Measurements from ENCODE around the gene TCHP. TPM values are rescaled to one million over a fixed set of nuclear protein-coding genes. Genes with fewer than 3 reads are reported as not detected.
"Not testable (repeated sequence)": the region's sequence is repeated elsewhere in the genome, so short reads cannot be mapped to it uniquely, and the experiment has no call there.

TCHP gene
- total RNA-seq, 2 donors from 2014 or later, result 14.9 to 18.3 TPM

DNA sequence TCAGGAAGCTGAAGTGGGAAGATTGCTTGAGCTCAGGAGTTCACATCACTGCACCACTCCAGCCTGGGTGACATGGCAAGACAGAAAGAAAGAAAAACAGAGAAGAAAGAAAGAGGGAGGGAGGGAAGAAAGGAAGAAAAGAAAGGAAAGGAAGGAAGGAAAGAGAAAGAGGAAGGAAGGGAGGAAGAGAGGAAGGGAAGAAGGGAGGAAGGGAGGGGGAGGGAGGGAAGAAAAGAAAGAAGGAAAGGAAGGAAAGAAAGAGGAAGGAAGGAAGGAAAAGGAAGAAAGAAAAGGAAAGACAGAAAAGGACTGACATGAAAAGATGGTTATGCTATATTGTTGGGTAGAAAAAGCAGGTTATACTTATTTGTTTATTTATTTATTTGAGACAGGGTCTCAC lies 23.7 kb upstream of the TCHP start:
- Mint-ChIP-seq H3K27ac (peak overlapping the region in 1 of 2 donors; percentile 22), H3K9me3 (no peaks in the 10 kb centered on the region), H3K36me3 (no peaks in the 10 kb centered on the region)
- no peak for DNase-seq (ENCODE audit: low spot score in 2 of 2)
- no peak for ATAC-seq

DNA sequence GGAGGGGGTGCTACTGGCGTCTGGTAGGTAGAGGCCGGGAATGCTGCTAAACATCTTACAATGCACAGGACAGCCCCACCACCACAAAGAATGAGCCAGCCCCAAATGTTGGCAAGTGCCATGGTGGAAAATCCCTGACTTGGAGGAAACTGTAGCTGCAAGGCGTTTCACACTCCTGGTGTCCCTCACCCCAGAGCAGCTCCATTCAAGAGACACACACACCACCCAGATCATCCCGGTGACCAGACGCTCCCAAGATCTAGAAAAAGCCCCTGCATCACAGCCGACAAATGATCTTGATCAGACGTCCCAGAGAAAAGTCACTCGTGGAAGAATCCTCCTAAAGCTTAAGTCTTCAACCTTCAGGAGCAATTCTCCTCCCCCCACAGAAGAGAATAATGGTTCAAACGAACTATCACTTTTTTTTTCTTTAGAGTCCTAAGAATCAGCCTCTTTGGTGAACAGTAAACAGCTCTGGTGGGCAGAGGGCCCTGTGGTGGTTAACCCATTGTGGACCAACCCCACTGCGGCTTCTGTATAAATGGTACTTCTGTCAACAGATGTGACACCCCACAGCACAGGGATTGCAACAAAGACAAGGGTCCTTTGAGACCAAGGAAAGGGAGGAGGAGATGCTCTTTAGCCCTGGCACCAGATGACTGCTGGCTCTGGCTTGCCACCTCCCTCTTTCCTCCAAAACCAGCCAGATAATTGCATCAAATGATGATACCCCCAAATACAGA lies 22.4 kb upstream of the TCHP start:
- H3K27ac Mint-ChIP-seq, result no peak overlapping the region
- no peak for DNase-seq (ENCODE audit: low spot score in 2 of 2)
- ATAC-seq, result no peak
- no peaks in the 10 kb centered on the region for H3K36me3 Mint-ChIP-seq
- H3K9me3 Mint-ChIP-seq, result no peaks in the 10 kb centered on the region

GRCh38 chr12:109878247-109878625 lies 21.8 kb upstream of the TCHP start:
- Mint-ChIP-seq H3K36me3 (no peaks in the 10 kb centered on the region), H3K9me3 (no peaks in the 10 kb centered on the region), H3K27ac (no peak overlapping the region)
- no peak for DNase-seq (ENCODE audit: low spot score in 2 of 2)
- no peak for ATAC-seq

GRCh38 chr12:109878749-109879148 lies 21.3 kb upstream of the TCHP start:
- no peak for DNase-seq (ENCODE audit: low spot score in 2 of 2)
- Mint-ChIP-seq H3K36me3 (no peaks in the 10 kb centered on the region), H3K27ac (peak overlapping the region in 1 of 2 donors; percentile 93), H3K9me3 (no peaks in the 10 kb centered on the region)
- ATAC-seq, result no peak

GRCh38 chr12:109879351-109880042 lies 20.6 kb upstream of the TCHP start:
- no peaks in the 10 kb centered on the region for H3K9me3 Mint-ChIP-seq
- DNase-seq (ENCODE audit: low spot score in 2 of 2), result no peak
- H3K36me3 Mint-ChIP-seq, result no peaks in the 10 kb centered on the region
- no peak for ATAC-seq
- H3K27ac Mint-ChIP-seq, result peak overlapping the region; percentile 93 to 97

- no peaks in the 10 kb centered on the region for H3K9me3 Mint-ChIP-seq
Measured at GRCh38 chr12:109880043-109880931, 19.8 kb upstream of the TCHP start, which contains the start of gene GLTP. TSS of gene GLTP (minus strand) at chr12:109880541. CDS start at chr12:109880374, 167 bp downstream.

GRCh38 chr12:109880938-109881337 lies 19.1 kb upstream of the TCHP start:
- H3K27ac Mint-ChIP-seq, result peak overlapping the region; percentile 78 to 93
- no peaks in the 10 kb centered on the region for H3K36me3 Mint-ChIP-seq
- DNase-seq (ENCODE audit: low spot score in 2 of 2) (no peak), ATAC-seq (no peak)
- H3K9me3 Mint-ChIP-seq, result no peaks in the 10 kb centered on the region

More at GRCh38 chr12:109880043-109880931, 19.8 kb upstream of the TCHP start, which contains the start of gene GLTP:
- DNase-seq (ENCODE audit: low spot score in 2 of 2) (peak; percentile 94 to 95), ATAC-seq (peak; percentile 95 to 96)
- H3K27ac Mint-ChIP-seq, result peak within 1 kb of the TSS; percentile 93 to 97
- no peaks in the 10 kb centered on the region for H3K36me3 Mint-ChIP-seq

DNA sequence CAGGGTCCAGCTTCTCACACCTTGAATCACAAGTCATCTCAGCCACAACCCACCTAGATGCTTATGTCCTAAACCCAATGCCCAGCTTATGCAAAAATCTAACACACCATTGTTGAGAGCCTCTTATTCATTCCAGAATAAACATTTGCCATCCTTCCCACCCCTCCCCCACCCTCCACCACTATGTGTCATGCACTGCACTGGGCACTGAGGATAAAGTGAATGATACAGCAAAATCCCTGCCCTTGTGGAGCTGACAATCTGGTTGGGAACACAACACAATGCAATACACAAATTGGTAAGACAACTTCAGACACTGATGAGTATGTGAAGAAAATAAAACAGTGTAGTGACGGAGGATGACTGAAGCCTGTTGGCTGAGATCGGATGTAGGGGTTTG lies 18.3 kb upstream of the TCHP start:
- ATAC-seq, result no peak
- no peaks in the 10 kb centered on the region for H3K9me3 Mint-ChIP-seq
- DNase-seq (ENCODE audit: low spot score in 2 of 2), result no peak
- peak overlapping the region in 1 of 2 donors; percentile 93 for H3K27ac Mint-ChIP-seq
- no peaks in the 10 kb centered on the region for H3K36me3 Mint-ChIP-seq

- ATAC-seq (no peak), DNase-seq (ENCODE audit: low spot score in 2 of 2) (no peak)
- Mint-ChIP-seq H3K36me3 (peaks cover 0 to 3% of the 10 kb centered on the region in 2 donors), H3K27ac (no peak overlapping the region), H3K9me3 (peaks cover 0 to 3% of the 10 kb centered on the region in 2 donors)
Measured at GRCh38 chr12:109883461-109883860, 16.6 kb upstream of the TCHP start.

DNA sequence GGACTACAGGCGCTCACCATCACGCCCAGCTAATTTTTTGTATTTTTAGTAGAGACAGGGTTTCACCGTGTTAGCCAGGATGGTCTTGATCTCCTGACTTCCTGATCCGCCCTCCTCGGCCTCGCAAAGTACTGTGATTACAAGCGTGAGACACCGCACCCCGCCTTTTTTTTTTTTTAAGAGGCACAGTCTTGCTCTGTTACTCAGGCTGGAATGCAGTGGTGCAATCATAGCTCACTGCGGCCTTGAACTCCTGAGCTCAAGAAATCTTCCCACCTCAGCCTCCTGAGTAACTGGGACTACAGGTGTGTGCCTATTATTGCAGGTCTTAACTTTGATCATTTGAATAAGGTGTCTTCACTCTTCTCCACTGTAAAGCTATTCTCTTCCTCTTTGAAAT lies 14.5 kb upstream of the TCHP start:
- peaks cover 4 to 8% of the 10 kb centered on the region in 2 donors for H3K36me3 Mint-ChIP-seq

GRCh38 chr12:109888179-109889020 lies 11.7 kb upstream of the TCHP start:
- peaks cover 4 to 8% of the 10 kb centered on the region in 2 donors for H3K36me3 Mint-ChIP-seq
- DNase-seq (ENCODE audit: low spot score in 2 of 2) (no peak), ATAC-seq (peak; percentile 83 to 87)
- H3K9me3 Mint-ChIP-seq, result peaks cover 0 to 3% of the 10 kb centered on the region in 2 donors
- peak overlapping the region; percentile 92 to 97 for H3K27ac Mint-ChIP-seq

More for the DNA sequence above, 14.5 kb upstream of the TCHP start:
- H3K27ac Mint-ChIP-seq, result no peak overlapping the region
- H3K9me3 Mint-ChIP-seq, result peaks cover 0 to 3% of the 10 kb centered on the region in 2 donors
- no peak for ATAC-seq
- DNase-seq (ENCODE audit: low spot score in 2 of 2), result no peak

DNA sequence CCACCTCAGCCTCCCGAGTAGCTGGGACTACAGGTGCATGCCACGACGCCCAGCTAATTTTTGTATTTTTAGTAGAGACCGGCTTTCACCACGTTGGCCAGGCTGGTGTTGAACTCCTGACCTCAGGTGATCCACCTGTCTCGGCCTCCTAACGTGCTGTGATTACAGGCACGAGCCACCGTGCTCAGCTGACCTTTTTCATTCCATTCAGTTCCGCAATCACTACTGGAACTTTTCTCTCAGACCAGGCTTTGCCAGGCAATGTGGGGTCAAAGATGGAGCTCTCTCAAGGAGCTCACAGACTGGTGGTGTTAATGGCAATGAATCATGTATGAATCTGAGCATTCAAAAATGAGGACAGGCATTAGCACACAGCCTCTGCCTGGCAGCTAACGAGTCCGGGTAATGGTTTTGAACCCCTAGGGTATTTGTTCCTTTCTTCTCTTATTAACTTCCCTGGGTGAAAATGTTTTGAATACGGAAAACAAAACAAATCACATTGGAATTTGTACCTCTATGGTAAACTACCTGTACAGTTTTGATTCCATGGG lies 9.4 kb upstream of the TCHP start:
- no peak for ATAC-seq
- no peak for DNase-seq (ENCODE audit: low spot score in 2 of 2)
- Mint-ChIP-seq H3K9me3 (peaks cover 0 to 3% of the 10 kb centered on the region in 2 donors), H3K27ac (no peak overlapping the region), H3K36me3 (peaks cover 4 to 8% of the 10 kb centered on the region in 2 donors)

DNA sequence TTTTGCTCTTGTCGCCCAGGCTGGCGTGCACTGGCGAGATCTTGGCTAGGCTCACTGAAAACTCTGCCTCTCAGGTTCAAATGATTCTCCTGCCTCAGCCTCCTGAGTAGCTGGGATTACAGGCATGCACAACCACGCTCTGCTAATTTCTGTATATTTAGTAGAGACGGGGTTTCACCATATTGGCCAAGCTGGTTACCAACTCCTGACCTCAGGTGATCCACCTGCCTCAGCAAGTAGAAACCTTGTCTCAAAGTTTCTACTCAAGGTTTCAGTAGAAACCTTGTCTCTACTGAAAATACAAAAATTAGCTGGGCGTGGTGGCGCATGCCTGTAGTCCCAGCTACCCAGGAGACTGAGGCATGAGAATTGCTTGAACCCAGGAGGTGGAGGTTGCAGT lies 8.3 kb upstream of the TCHP start:
- H3K36me3 Mint-ChIP-seq; H3K9me3 Mint-ChIP-seq; H3K27ac Mint-ChIP-seq; ATAC-seq; DNase-seq (ENCODE audit: low spot score in 2 of 2): not testable (repeated sequence)

- Mint-ChIP-seq H3K27ac (no peak overlapping the region), H3K36me3 (peaks cover 4 to 8% of the 10 kb centered on the region in 2 donors), H3K9me3 (peaks cover 0 to 3% of the 10 kb centered on the region in 2 donors)
- ATAC-seq (no peak), DNase-seq (ENCODE audit: low spot score in 2 of 2) (no peak)
Measured at GRCh38 chr12:109892165-109892715, 7.8 kb upstream of the TCHP start.

DNA sequence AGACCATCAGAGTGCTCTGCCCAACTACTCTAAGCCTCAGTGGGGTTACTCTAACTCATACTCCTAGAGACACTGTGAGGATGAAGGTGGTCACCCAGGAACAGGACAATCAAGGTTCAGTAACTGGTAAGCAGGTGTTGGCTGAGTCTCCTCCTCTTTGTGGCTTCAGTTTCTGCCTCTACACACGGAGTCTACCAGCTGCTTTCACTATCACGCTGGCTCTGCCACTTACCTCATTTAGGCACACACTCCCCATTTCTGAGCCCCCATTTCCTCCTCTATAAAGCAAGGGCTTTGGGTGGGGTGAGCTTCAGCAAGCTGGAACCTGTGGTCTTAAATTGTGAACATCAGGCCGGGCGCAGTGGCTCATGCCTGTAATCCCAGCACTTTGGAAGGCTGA lies 7.3 kb upstream of the TCHP start:
- no peak for DNase-seq (ENCODE audit: low spot score in 2 of 2)
- no peak for ATAC-seq
- Mint-ChIP-seq H3K9me3 (peaks cover 0 to under 1% of the 10 kb centered on the region in 2 donors), H3K27ac (no peak overlapping the region), H3K36me3 (peaks cover 4 to 8% of the 10 kb centered on the region in 2 donors)
